Measurements from ENCODE around the gene AKNA.

DNA sequence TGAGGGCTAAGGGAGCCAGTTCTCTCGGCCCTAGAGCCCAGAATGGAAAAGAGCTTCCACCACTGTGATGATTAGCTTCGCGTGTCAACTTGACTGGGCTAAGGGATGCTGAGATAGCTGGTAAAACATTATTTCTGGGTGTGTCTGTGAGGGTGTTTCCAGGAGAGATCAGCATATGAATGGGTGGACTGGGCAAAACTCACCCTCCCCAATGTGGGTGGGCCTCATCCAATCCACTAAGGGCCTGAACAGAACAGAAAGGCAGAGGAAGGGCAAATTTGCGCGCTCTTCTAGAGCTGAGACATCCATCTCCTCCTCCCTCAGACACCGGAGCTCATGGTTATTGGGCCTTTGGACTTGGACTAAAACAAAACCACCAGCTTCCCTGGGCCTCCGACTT is 20.9 kb upstream of the AKNA start:
- TF ChIP-seq POLR2AphosphoS5 (IDR thresholded peaks at IDR 0.05; ENCODE audit: low read depth, low read length), result no peak
- TF ChIP-seq POLR2A (IDR thresholded peaks at IDR 0.05; ENCODE audit: low read depth, low read length), result no peak
- no peak for TF ChIP-seq TAF1 (IDR thresholded peaks at IDR 0.05; ENCODE audit: low read depth, low read length)
- TF ChIP-seq SPI1 (IDR thresholded peaks at IDR 0.05; ENCODE audit: low read depth, low read length), result no peak
